Measurements from ENCODE around the gene RRAS2. TPM values are rescaled to one million over a fixed set of nuclear protein-coding genes. Genes with fewer than 3 reads are reported as not detected.
A peak's percentile ranks its signal among the peaks of the same experiment; 100 is the strongest.
"Not testable (repeated sequence)": the region's sequence is repeated elsewhere in the genome, so short reads cannot be mapped to it uniquely, and the experiment has no call there.

Gene RRAS2
- total RNA-seq, 4 donors from 2014 or later = 44.0 to 110 (median 69.5) TPM

DNA sequence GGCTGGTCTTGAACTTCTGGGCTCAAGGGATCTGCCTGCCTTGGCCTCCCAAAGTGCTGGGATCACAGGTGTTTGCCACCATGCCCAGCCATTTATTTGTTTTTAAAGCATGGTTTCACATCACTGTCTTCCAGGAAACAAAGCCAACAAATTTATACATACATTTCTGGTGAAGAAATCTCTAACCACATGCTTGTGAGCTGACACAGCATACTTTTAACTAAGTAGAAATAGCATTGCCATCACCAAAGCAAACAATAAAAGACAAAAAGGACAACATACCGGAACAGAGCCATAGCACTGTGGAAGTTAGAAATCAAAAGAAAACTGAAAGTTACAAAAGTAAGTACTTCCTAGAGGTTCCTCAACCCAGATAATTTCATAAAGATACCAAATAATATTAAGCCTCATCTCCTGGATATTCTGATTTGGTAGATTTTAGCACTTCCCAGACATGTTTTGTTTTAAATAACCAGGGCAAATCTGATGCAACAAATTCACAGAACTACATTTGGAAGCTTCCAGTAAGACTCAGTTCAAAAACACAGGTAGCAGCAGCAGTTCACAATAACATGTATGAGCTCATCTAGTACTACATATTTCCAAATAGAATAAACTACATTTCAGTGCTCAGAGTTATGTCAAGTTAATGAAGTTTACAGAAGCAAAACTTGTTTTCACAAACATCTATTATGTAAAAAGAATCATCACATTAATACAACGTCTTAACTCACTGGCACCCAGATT lies 70.6 kb downstream of the RRAS2 start:
- no peak for TF ChIP-seq POLR2AphosphoS5 (IDR thresholded peaks at IDR 0.05)
- TF ChIP-seq POLR2A (IDR thresholded peaks at IDR 0.05) = no peak
- TF ChIP-seq EP300 (IDR thresholded peaks at IDR 0.05) = no peak
- TF ChIP-seq, protein P1, sequence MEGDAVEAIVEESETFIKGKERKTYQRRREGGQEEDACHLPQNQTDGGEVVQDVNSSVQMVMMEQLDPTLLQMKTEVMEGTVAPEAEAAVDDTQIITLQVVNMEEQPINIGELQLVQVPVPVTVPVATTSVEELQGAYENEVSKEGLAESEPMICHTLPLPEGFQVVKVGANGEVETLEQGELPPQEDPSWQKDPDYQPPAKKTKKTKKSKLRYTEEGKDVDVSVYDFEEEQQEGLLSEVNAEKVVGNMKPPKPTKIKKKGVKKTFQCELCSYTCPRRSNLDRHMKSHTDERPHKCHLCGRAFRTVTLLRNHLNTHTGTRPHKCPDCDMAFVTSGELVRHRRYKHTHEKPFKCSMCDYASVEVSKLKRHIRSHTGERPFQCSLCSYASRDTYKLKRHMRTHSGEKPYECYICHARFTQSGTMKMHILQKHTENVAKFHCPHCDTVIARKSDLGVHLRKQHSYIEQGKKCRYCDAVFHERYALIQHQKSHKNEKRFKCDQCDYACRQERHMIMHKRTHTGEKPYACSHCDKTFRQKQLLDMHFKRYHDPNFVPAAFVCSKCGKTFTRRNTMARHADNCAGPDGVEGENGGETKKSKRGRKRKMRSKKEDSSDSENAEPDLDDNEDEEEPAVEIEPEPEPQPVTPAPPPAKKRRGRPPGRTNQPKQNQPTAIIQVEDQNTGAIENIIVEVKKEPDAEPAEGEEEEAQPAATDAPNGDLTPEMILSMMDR (IDR thresholded peaks at IDR 0.05) = no peak
- no peaks in the 10 kb centered on the region for H3K9me3 ChIP-seq
- H3K27ac ChIP-seq = no peak overlapping the region
- 46 to 59% methylated on average over 2 of the region's 2 CpGs for WGBS, 2 donors (ENCODE audit: low coverage in 1 of 2)
- H3K4me1 ChIP-seq = no peaks in the 10 kb centered on the region
- no peaks in the 10 kb centered on the region for H3K27me3 ChIP-seq
- H3K36me3 ChIP-seq = peaks cover 0 to 28% of the 10 kb centered on the region in 2 donors
- peak; percentile 31 for ATAC-seq
- H3K4me3 ChIP-seq = no peak overlapping the region

DNA sequence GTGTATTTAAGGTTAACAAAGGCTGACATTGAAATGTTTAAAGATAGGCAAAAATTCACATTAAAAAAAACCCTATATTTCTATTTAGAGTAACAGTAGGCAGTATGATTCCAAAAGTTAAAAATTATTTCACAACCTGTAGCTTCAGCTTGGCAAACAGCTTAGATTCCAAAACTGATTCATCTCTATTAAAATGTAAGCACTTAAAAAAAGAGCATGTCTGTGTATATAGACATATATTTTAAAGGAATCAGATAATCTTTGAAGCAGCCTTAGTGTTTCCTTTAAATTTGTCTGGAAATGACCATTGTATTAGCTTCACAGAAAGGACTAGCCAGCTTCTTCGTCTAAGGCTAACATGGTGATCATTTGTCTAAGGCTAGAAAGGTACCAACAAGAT lies 80.1 kb downstream of the RRAS2 start:
- H3K27me3 ChIP-seq, H3K27ac ChIP-seq, H3K9me3 ChIP-seq, ATAC-seq, H3K4me3 ChIP-seq, H3K4me1 ChIP-seq: not testable (repeated sequence)
- no CpG with 5 or more reads among the region's 1 CpG for WGBS, 2 donors (ENCODE audit: low coverage in 1 of 2)
- peaks cover 0 to 32% of the 10 kb centered on the region in 2 donors for H3K36me3 ChIP-seq

- Histone ChIP-seq H3K4me3 (no peak overlapping the region), H3K27me3 (no peaks in the 10 kb centered on the region), H3K27ac (no peak overlapping the region), H3K4me1 (no peaks in the 10 kb centered on the region), H3K9me3 (no peaks in the 10 kb centered on the region), H3K36me3 (peaks cover 0 to 27% of the 10 kb centered on the region in 2 donors)
- no peak for TF ChIP-seq POLR2AphosphoS5 (IDR thresholded peaks at IDR 0.05)
- no peak for TF ChIP-seq POLR2A (IDR thresholded peaks at IDR 0.05)
- TF ChIP-seq, protein P1 (IDR thresholded peaks at IDR 0.05) = no peak
- TF ChIP-seq EP300 (IDR thresholded peaks at IDR 0.05) = no peak
- ATAC-seq = no peak
Measured at GRCh38 chr11:14275076-14275475, 83.9 kb downstream of the RRAS2 start.

GRCh38 chr11:14273895-14274294 lies 85.1 kb downstream of the RRAS2 start:
- H3K9me3 ChIP-seq = no peaks in the 10 kb centered on the region
- no peaks in the 10 kb centered on the region for H3K27me3 ChIP-seq
- TF ChIP-seq, protein P1 (IDR thresholded peaks at IDR 0.05) = no peak
- TF ChIP-seq POLR2AphosphoS5 (IDR thresholded peaks at IDR 0.05) (no peak), EP300 (IDR thresholded peaks at IDR 0.05) (no peak)
- H3K4me1 ChIP-seq = no peaks in the 10 kb centered on the region
- no peak overlapping the region for H3K27ac ChIP-seq
- WGBS, 2 donors (ENCODE audit: low coverage in 1 of 2) = 63 to 100% methylated on average over 1 to 2 of the region's 2 CpGs
- H3K36me3 ChIP-seq = peaks cover 0 to 20% of the 10 kb centered on the region in 2 donors
- ATAC-seq = no peak
- no peak overlapping the region for H3K4me3 ChIP-seq

- no peaks in the 10 kb centered on the region for H3K27me3 ChIP-seq
- no peaks in the 10 kb centered on the region for H3K4me1 ChIP-seq
- H3K27ac ChIP-seq = no peak overlapping the region
- WGBS, 2 donors (ENCODE audit: low coverage in 1 of 2) = 66 to 73% methylated on average over 5 of the region's 6 CpGs
- no peak for ATAC-seq
- no peak overlapping the region for H3K4me3 ChIP-seq
- TF ChIP-seq POLR2A (IDR thresholded peaks at IDR 0.05) = no peak
- TF ChIP-seq POLR2AphosphoS5 (IDR thresholded peaks at IDR 0.05) = no peak
- no peak for TF ChIP-seq EP300 (IDR thresholded peaks at IDR 0.05)
- TF ChIP-seq, protein P1 (IDR thresholded peaks at IDR 0.05) = no peak
- peaks cover 0 to 16% of the 10 kb centered on the region in 2 donors for H3K36me3 ChIP-seq
- no peaks in the 10 kb centered on the region for H3K9me3 ChIP-seq
Measured at GRCh38 chr11:14270690-14271542, 88.1 kb downstream of the RRAS2 start.

Data from gastroesophageal sphincter (tissue), 4 donors.